ENCODE results near the gene HLA-F.

HLA-F gene

GRCh38 chr6:29724937-29725869 is 2.0 kb downstream of the HLA-F start:
- DNase-seq (ENCODE audit: low spot score): no peak

DNA sequence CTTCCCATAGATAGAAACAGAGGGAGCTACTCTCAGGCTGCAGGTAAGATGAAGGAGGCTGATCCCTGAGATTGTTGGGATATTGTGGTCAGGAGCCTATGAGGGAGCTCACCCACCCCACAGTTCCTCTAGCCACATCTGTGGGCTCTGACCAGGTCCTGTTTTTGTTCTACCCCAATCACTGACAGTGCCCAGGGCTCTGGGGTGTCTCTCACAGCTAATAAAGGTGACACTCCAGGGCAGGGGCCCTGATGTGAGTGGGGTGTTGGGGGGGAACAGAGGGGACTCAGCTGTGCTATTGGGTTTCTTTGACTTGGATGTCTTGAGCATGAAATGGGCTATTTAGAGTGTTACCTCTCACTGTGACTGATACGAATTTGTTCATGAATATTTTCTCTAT is 2.8 kb downstream of the HLA-F start:
- DNase-seq (ENCODE audit: low spot score): no peak

- DNase-seq (ENCODE audit: low spot score): no peak
These were observed 3.4 kb downstream of the HLA-F start for GRCh38 chr6:29726571-29727194.

DNA sequence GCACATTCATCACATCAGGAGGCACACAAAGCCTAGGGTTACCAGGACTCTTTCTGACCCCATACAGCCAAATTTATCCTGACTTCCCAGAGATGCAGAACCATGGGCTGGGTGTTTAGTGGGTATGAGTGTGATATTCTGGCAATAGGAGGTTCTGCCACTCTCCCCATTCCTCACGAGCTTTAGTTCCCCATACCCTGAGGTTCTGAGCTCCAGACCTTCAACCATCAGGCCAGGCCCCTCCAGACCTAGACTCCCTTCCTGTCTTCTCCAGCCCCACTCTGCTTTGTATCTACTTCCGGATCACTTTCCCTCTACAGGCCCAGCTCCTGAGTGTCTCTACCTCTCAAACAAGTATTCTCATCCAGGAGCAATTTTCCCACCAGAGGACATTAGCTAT is 4.4 kb downstream of the HLA-F start:
- no peak for DNase-seq (ENCODE audit: low spot score)

DNA sequence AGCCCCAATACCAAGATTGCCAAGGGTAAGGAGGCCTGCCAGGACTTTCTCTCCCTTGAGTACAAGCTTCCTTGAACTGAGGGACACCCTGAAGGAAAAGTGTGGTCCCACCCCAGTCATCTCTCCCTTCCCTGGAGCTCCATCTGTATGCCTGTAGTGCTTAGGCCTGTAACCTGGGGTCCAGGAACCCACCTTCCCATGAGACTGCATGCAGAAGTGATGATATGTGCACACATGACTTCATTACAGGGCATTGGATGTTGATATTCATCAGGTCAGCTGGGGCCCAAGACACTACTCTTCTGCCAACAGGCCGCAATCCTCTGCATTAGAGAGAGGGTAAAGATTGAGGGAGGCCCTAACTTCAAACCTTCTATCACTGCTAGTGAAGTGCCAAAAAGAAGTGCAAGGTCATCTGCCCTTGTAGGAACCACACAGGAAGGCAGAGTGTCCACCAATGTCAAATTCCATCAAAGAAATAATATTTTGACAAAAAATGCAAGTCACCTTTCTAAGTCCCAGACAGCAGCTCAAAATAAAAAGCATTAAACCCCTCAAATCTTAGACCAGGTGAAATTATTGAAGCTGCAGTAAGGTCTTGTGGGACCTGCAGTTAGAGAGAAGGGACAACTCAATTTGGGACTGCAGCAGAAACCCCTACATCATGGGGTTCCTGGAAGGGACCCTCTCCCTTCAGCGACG is 5.1 kb downstream of the HLA-F start:
- DNase-seq (ENCODE audit: low spot score): no peak

GRCh38 chr6:29728875-29729270 is 5.6 kb downstream of the HLA-F start:
- no peak for DNase-seq (ENCODE audit: low spot score)

DNA sequence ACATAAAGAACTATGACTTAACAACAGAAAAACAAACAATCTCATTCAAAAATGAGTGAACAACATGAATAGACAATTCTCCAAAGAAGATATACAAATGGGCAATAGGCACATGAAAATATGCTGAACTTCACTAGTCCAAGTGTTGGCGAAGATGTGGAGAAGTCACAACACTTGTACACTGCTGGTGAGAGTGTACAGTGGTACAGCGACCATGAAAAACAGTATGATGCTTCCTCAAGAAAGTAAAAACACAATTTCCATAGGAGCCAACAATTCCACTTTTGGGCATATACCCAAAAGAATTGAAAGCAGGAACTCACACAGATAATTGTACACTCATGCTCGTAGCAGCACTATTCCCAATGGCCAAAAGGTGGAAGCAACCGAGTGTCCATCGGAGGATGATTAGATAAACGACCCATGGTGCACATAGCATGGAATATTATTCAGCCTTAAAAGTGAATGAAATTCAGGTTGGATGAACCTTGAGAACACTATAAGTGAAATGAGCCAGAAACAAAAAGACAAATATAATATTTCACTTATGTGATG is 6.6 kb downstream of the HLA-F start:
- DNase-seq (ENCODE audit: low spot score): no peak

DNA sequence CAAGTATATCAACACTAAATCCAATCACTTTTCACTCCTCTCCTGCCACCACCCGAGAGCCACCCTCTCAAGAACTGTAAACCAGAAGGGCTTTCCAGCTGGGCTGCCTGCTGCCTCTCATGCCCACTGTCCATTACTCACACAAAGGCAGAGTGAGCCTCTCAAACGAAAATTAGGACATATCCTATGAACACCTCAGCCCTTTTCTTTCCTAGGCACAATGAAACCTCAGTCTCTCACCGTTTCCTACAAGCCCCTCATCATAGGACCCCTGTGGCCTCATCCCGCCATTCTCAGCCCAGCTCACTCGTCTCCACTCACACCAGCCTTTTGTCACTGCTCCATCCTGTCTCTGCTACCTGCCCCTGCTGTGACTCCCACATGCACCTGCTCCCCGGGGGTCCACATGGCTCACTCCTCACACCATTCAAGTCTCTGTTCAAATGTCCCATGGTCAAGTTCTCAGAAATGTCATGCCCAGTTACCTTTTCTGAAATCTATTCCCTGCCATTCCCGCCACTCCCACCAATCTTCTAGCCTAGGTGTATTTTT is 7.4 kb downstream of the HLA-F start:
- no peak for DNase-seq (ENCODE audit: low spot score)

- DNase-seq (ENCODE audit: low spot score): no peak
These were observed 8.0 kb downstream of the HLA-F start for GRCh38 chr6:29731281-29731680.

DNA sequence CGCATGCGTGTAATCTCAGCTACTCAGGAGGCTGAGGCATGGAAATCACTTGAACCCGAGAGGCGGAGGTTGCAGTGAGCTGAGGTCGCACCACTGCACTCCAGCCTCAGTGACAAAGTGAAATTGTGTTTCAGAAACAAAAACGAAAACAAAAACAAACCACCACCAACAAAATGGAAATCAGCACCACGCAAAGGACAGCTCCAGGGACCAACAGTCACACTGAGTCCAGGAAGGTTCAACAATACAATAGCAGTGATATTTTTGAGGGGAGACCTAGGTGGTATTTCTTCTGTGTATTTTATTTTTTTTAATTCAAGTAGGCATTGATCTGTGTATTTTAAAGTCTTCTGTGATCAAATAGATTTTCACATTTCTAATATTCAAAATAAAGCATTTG is 9.8 kb downstream of the HLA-F start:
- no peak for DNase-seq (ENCODE audit: low spot score)

DNA sequence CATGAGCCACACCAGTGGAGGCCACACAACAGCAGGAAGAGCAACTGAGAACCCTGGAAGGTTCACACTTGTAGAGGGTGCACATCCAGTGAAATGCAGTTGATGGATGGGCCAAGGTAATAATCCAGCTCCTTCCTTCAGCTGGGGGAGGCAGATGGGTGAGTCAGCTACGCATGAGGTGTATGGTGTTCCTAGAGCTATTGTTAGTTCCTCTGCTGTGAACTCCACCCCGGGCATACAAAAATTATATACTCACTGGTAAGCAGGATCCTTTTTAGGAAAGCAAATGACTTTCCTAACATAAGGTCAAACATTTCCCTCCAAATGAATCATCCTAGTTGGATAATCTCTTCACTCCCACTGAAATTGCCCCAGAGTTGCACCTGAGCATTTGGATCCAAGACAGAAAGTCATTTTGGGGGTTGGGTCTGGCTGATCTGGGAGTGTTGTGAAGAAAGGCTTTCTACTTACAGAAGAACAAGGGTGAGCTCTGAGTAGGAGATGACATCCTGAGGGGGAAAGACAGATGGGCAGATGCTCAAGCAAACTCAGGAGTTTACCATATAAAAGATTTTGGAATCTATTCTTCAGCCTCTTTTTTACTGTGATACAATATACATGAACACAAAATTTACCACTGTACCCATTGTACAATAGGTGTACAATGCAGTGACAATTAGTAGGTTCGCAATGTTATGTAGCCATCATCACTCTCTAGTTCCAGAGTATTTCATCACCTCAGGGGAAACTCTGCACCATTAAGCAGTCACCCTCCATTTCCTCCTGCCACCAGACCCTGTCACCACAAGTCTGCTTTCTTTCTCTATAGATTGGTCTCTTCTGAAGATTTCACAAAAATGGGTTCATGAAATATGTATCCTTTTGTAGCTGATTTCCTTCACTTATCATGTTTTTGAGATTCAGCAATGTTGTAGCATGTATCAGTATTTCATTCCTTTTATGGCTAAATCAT is 11.1 kb downstream of the HLA-F start:
- no peak for DNase-seq (ENCODE audit: low spot score)

DNA sequence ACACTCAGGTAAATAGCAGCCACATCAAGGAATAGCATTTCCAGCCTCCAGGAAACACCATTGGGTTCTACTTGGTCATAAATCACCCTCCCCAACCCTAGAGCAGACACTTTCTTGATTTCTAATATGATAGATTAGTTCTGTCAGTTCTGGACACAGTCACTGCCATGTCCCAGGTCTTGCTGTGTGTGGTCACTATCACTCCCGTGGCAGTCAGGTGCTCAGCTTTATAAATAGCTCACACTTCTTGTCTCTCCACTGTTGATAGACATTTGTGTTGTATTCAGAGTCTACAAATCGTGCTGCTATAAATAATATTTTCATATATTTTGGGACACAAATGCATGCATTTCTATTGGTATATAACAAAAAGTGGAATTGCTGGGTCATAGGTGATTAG is 13.3 kb downstream of the HLA-F start:
- no peak for DNase-seq (ENCODE audit: low spot score)

DNA sequence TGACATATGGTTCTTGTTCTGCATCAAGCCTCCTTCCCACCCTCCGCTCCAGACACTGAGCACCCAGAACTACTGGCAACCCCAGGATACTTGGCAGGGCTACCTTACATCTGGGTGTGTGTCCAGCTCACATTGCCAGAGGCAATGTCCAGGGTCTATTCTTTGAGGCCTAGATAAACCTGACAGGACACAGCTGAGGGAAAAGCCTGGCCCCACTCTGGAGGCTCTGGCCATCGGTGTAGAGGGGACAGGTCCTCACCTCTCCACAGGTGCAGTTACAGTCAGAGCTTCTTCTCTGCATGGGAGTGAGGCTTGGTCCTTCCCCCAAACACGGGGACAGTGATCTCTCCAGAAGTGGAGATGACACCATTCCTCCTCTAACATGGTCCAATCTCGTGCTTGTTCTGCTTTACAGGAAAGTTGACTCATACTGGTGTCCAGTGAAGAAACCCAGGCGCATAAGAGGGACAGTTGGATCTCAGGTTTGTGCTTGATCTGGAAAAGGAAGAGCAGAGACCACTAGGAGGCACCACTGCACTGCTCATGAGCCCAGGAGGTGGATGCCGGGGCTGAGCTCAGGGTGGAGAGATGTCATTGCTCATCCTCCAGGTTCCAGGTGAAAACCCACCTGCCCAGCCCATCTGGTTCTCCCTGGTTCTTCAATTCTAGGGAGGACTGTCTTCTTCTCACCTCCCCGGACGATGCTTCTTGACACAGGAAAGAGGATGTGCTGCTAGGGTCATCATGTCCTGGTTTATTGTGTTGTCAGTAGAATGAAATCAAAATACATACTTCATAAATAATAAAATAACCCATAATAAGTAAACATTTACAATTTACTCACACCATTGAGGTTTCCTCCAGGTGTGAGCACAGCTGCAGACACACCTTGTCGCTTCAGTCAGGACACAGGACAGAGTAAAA is 14.7 kb downstream of the HLA-F start:
- DNase-seq (ENCODE audit: low spot score): peak; percentile 42

GRCh38 chr6:29739136-29739881 is 16.1 kb downstream of the HLA-F start:
- no peak for DNase-seq (ENCODE audit: low spot score)

DNA sequence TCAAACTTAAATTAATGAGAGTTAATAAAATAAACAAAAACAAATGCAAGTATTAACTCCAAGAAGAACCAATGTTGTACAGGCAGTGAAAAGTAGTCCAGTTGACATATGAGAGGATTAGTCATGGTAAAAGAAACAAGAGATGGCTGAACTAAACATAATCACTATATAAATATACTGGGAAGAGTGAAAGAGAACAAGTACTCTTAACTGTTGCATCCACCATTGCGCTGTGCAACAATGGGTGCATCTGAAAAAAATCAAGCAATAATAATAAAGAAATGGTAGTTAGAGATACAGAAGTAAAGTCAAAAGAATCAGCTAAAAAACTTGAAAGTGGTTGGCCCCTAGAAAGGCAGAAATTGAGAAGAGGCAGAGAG is 16.6 kb downstream of the HLA-F start:
- no peak for DNase-seq (ENCODE audit: low spot score)

DNA sequence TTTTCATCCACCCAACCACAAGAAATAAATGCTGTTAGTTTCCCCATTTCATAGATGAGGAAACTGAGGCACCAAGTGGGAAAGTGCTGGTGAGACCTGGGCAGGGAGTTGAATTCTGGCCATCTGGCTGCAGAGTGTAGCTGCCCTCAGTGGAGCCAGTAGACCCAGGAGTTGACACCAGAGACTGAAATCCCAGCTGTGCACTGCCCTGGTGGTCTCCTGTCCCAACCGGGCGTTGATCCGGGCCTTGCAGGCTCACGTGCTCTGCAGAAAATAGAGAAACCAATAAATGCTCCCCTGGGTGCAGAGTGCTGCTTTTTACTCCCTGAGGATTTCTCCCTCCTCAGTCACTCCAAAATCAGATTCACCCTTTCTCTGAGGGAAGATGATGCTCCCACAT is 18.4 kb downstream of the HLA-F start:
- DNase-seq (ENCODE audit: low spot score): no peak

DNA sequence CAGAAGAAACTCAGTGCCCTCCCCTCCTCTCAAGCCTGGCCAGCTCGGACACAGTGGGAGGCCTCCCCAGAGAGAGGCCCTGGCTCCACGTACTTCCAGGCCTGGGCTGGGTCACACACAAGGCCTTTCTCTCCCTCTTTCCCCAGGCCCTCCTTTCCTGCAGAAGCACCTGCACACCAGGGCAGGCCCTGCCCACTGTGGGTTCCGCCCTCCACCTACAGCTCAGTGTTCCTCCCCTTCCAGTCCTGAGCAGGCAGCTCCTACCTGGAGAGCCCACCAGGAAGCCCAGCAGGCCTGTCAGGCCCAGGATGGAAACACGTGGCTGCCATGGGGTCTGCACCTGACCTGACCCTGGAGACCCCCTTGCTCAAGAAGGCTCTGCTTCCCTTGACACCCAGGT is 18.9 kb downstream of the HLA-F start:
- no peak for DNase-seq (ENCODE audit: low spot score)

GRCh38 chr6:29743025-29743424 is 19.8 kb downstream of the HLA-F start:
- DNase-seq (ENCODE audit: low spot score): no peak

DNA sequence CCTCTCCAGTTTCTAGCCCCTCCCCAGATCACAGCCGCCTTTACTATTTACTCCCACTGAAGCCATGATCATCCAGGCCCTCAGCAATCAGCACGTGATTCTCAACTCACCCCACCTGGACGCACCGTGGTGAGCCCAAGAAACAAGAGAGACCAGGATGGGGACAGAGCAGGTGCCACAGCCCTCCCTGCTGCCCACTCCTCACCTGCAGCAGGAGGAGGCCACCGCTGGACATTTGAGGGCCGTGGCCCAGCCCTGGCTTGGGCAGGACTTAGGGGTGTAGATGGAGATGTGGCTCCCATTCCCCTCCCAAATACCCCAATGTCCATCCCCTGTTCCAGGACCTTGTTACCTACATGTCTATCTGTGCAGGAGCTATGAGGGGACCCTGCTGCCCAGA is 20.3 kb downstream of the HLA-F start:
- no peak for DNase-seq (ENCODE audit: low spot score)
